ENCODE data around the gene RELT.

- TF ChIP-seq, protein P1, sequence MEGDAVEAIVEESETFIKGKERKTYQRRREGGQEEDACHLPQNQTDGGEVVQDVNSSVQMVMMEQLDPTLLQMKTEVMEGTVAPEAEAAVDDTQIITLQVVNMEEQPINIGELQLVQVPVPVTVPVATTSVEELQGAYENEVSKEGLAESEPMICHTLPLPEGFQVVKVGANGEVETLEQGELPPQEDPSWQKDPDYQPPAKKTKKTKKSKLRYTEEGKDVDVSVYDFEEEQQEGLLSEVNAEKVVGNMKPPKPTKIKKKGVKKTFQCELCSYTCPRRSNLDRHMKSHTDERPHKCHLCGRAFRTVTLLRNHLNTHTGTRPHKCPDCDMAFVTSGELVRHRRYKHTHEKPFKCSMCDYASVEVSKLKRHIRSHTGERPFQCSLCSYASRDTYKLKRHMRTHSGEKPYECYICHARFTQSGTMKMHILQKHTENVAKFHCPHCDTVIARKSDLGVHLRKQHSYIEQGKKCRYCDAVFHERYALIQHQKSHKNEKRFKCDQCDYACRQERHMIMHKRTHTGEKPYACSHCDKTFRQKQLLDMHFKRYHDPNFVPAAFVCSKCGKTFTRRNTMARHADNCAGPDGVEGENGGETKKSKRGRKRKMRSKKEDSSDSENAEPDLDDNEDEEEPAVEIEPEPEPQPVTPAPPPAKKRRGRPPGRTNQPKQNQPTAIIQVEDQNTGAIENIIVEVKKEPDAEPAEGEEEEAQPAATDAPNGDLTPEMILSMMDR (IDR thresholded peaks at IDR 0.05): no peak
- TF ChIP-seq POLR2A (IDR thresholded peaks at IDR 0.05): no peak
- TF ChIP-seq EP300 (IDR thresholded peaks at IDR 0.05): no peak
These were observed 24.1 kb downstream of the RELT start for GRCh38 chr11:73400293-73400692.

Data from tibial nerve (tissue), 4 donors.